HL-60 (cell line): Measurements from ENCODE around the gene DCP1B.
A peak's percentile ranks its signal among the peaks of the same experiment; 100 is the strongest.

Source experiments
- DNase-seq, 2 experiments: peaks; one replicate each; pipeline ENCODE4 v3.0.0-alpha.2; 2010 to 2020; ENCODE audit warnings: low read depth in 1 of 2, low spot score in 1 of 2
- H3K27ac ChIP-seq: fragments of 250-450 bp; sonication (Bioruptor Pico); replicated peaks from 2 replicates; pipeline ENCODE4 v1.5.1; 2020; ENCODE audit warnings: mild to moderate bottlenecking, moderate library complexity
- H3K27me3 ChIP-seq: fragments of 250-450 bp; sonication (Bioruptor Pico); 2 replicates; pipeline ENCODE4 v1.5.1; 2021; ENCODE audit warnings: mild to moderate bottlenecking, moderate library complexity; ENCODE audit not compliant: insufficient read depth, poor library complexity, severe bottlenecking
- H3K4me3 ChIP-seq: replicated peaks from 2 replicates; pipeline ENCODE4 v1.5.1; 2011; ENCODE audit warnings: mild to moderate bottlenecking, control low read depth, low read length; ENCODE audit not compliant: insufficient read depth
- GABPA ChIP-seq: IDR thresholded peaks from 2 replicates; pipeline ENCODE4 v1.6.1; 2012; ENCODE audit warnings: low read depth
- POLR2AphosphoS5 ChIP-seq: IDR thresholded peaks from 2 replicates; pipeline ENCODE4 v1.6.1; 2012; ENCODE audit warnings: low read depth
- SPI1 ChIP-seq: IDR thresholded peaks from 2 replicates; pipeline ENCODE4 v1.6.1; 2012; ENCODE audit warnings: low read depth, mild to moderate bottlenecking, borderline replicate concordance
- TF ChIP-seq, protein P1 (sequence below): IDR thresholded peaks from 2 replicates; pipeline ENCODE4 v1.6.1; 2012; ENCODE audit warnings: low read depth; ENCODE audit not compliant: insufficient replicate concordance
- TF ChIP-seq, protein P2 (sequence below): IDR thresholded peaks from one replicate; pipeline ENCODE4 v1.5.1; 2011; ENCODE audit warnings: low read length, control low read depth, inconsistent platforms; ENCODE audit not compliant: insufficient read depth

DCP1B gene

DNA sequence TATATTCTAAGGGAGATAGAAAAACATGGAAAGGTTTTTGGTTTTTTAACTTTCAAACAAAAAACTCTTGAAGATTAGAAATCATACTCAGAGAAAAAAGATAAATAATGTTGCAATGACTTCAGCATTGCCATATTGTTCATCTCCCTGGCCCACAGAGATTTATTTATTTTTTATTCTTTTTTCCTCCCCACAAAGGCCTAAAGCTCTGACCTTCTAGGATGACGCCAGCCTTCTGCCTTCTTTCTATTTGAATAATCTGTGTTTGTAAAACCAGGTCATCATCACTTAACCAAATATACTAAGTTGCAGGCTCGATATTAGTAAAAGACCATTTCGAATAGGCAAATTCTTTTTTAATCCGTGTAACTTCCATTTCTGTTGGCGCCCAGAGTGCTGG lies 4.4 kb upstream of the DCP1B start:
- no peak overlapping the region for H3K27ac ChIP-seq
- DNase-seq: no peak
- H3K27me3 ChIP-seq: no peaks in the 10 kb centered on the region
- TF ChIP-seq, protein P1, sequence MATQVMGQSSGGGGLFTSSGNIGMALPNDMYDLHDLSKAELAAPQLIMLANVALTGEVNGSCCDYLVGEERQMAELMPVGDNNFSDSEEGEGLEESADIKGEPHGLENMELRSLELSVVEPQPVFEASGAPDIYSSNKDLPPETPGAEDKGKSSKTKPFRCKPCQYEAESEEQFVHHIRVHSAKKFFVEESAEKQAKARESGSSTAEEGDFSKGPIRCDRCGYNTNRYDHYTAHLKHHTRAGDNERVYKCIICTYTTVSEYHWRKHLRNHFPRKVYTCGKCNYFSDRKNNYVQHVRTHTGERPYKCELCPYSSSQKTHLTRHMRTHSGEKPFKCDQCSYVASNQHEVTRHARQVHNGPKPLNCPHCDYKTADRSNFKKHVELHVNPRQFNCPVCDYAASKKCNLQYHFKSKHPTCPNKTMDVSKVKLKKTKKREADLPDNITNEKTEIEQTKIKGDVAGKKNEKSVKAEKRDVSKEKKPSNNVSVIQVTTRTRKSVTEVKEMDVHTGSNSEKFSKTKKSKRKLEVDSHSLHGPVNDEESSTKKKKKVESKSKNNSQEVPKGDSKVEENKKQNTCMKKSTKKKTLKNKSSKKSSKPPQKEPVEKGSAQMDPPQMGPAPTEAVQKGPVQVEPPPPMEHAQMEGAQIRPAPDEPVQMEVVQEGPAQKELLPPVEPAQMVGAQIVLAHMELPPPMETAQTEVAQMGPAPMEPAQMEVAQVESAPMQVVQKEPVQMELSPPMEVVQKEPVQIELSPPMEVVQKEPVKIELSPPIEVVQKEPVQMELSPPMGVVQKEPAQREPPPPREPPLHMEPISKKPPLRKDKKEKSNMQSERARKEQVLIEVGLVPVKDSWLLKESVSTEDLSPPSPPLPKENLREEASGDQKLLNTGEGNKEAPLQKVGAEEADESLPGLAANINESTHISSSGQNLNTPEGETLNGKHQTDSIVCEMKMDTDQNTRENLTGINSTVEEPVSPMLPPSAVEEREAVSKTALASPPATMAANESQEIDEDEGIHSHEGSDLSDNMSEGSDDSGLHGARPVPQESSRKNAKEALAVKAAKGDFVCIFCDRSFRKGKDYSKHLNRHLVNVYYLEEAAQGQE: no peak
- TF ChIP-seq POLR2AphosphoS5: no peak
- no peak for TF ChIP-seq GABPA
- no peak for TF ChIP-seq SPI1
- TF ChIP-seq, protein P2, sequence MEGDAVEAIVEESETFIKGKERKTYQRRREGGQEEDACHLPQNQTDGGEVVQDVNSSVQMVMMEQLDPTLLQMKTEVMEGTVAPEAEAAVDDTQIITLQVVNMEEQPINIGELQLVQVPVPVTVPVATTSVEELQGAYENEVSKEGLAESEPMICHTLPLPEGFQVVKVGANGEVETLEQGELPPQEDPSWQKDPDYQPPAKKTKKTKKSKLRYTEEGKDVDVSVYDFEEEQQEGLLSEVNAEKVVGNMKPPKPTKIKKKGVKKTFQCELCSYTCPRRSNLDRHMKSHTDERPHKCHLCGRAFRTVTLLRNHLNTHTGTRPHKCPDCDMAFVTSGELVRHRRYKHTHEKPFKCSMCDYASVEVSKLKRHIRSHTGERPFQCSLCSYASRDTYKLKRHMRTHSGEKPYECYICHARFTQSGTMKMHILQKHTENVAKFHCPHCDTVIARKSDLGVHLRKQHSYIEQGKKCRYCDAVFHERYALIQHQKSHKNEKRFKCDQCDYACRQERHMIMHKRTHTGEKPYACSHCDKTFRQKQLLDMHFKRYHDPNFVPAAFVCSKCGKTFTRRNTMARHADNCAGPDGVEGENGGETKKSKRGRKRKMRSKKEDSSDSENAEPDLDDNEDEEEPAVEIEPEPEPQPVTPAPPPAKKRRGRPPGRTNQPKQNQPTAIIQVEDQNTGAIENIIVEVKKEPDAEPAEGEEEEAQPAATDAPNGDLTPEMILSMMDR: no peak
- H3K4me3 ChIP-seq: no peak overlapping the region

DNA sequence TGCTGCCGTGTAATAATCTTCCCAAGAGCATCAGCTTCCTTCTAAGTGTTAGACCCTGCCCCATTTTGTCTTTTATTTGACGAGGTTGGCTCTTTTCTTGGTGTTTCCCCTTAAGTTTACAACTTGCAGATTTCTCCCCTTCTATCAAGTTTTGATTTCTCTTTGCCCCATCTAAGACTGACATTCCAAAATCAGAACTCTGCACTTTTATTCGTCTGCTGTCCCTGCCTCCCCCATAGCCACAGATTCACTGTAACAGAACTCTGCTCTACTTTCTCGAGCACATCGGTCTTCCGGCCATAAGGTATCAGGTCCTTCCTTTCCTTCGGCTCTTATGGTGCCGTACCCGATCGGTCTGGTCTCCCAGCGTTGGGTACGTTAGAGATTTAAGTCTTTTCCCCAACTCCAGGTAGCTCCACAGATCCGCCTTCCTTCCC lies 563 bp downstream of the DCP1B start:
- DNase-seq: no peak
- H3K27me3 ChIP-seq: no peaks in the 10 kb centered on the region
- H3K4me3 ChIP-seq: peak overlapping the region; percentile 99
- H3K27ac ChIP-seq: peak overlapping the region; percentile 79
- TF ChIP-seq SPI1: no peak
- TF ChIP-seq, protein P1: no peak
- no peak for TF ChIP-seq GABPA
- no peak for TF ChIP-seq POLR2AphosphoS5
- TF ChIP-seq, protein P2: no peak

DNA sequence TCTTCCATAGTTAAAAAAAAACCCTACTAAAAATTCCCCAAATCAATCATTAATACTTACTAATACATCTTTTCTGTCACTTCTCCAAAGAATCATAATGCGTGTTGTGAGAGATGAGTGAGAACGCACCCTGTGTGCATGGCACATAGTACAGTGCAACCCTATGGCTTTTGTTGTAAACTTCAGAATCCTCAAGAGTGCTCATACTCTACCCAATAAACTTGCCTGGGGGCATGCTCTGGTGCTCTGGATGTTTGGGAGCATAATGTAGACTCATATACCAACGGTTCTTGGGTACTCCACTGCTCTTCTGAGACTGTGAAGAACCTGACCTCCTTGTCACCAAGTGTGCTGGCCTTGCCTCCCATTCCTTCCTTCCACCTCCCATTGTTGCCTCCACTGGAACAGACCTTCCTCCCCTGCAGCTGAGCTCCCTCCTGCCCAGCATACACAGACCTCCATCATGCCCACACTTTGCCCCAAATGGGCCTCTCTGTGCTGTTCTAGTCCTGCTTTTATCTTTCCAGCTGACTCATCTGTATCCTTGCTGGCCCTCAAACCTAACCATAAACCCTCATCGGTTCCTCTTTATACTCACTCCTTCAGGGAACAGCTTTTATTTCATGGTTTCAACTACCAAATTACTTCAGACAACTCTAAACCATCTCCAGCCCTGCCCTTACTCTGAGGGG lies 8.9 kb downstream of the DCP1B start:
- Histone ChIP-seq H3K27ac (peak overlapping the region; percentile 45), H3K4me3 (no peak overlapping the region), H3K27me3 (no peaks in the 10 kb centered on the region)
- TF ChIP-seq POLR2AphosphoS5: 0 out of 2 replicates have a peak, but pooled peaks have one; percentile 31
- TF ChIP-seq, protein P1: no peak
- peak; percentile 62; the same call in 1 of the 2 replicates for TF ChIP-seq SPI1
- DNase-seq: peak; percentile 54 to 65
